HG02970 (cell line): ENCODE results near the gene UBE2J2.
"Not testable (repeated sequence)": the region's sequence is repeated elsewhere in the genome, so short reads cannot be mapped to it uniquely, and the experiment has no call there.

Source experiments
- ATAC-seq: cut with Tn5 transposase; IDR thresholded peaks from one replicate; pipeline ENCODE4 v1.9.1; 2021; ENCODE audit warnings: mild to moderate bottlenecking, moderate library complexity, moderate number of reproducible peaks; ENCODE audit not compliant: unreplicated experiment, low FRiP score

The UBE2J2 gene

GRCh38 chr1:1273512-1274298, at the start of gene UBE2J2:
TSS of gene UBE2J2 (minus strand) at chr1:1273854. CDS start at chr1:1267992, 5,862 bp downstream.
- peak; percentile 78 for ATAC-seq

GRCh38 chr1:1322952-1323351, 49.3 kb upstream of the UBE2J2 start:
- no peak for ATAC-seq

GRCh38 chr1:1322418-1322817, 48.8 kb upstream of the UBE2J2 start:
- no peak for ATAC-seq

- ATAC-seq = no peak
Measured at GRCh38 chr1:1321477-1321876, 47.8 kb upstream of the UBE2J2 start.

GRCh38 chr1:1320666-1321448, 47.2 kb upstream of the UBE2J2 start:
- no peak for ATAC-seq

- no peak for ATAC-seq
Measured at GRCh38 chr1:1319646-1319941, 45.9 kb upstream of the UBE2J2 start.

GRCh38 chr1:1318777-1319645, 45.4 kb upstream of the UBE2J2 start:
- ATAC-seq = no peak

GRCh38 chr1:1318131-1318652, 44.5 kb upstream of the UBE2J2 start:
- no peak for ATAC-seq

GRCh38 chr1:1317420-1317819, 43.8 kb upstream of the UBE2J2 start:
- no peak for ATAC-seq

- not testable (repeated sequence) for ATAC-seq
Measured at GRCh38 chr1:1316199-1316598, 42.5 kb upstream of the UBE2J2 start.

- ATAC-seq = no peak
Measured at GRCh38 chr1:1315435-1315954, 41.8 kb upstream of the UBE2J2 start.

GRCh38 chr1:1314678-1315335, 41.2 kb upstream of the UBE2J2 start:
- no peak for ATAC-seq

- no peak for ATAC-seq
Measured at GRCh38 chr1:1314237-1314586, 40.6 kb upstream of the UBE2J2 start.

GRCh38 chr1:1313500-1314236, 40.0 kb upstream of the UBE2J2 start:
- ATAC-seq = no peak

GRCh38 chr1:1312450-1313314, 39.0 kb upstream of the UBE2J2 start:
- ATAC-seq = no peak

- ATAC-seq = no peak
Measured at GRCh38 chr1:1311107-1312104, 37.8 kb upstream of the UBE2J2 start.

- no peak for ATAC-seq
Measured at GRCh38 chr1:1310476-1311053, 36.9 kb upstream of the UBE2J2 start.
